ENCODE data around the gene SUV39H2.

DNA sequence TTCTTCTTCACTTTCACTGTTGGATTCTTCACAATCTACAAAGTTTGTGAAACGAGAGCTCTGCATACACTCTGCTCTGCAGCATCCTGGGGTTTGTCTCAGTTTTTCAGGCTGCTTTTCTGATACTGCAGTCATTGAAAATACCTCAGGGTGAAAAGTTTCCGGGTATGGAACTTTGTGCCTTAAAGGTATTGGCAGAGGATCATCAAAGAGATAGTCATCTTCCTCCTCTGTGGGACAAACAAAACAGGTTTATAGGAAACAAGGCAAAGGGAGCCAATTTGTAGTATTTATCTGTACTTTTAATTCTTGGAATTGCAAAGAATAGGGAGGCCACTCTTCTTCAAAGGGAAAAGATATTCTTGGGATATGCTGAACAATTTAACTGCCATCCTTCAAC lies 30.4 kb downstream of the SUV39H2 start:
- TF ChIP-seq EZH2phosphoT487 (IDR thresholded peaks at IDR 0.05; ENCODE audit: borderline replicate concordance, low read length), result no peak
- TF ChIP-seq, protein P1, sequence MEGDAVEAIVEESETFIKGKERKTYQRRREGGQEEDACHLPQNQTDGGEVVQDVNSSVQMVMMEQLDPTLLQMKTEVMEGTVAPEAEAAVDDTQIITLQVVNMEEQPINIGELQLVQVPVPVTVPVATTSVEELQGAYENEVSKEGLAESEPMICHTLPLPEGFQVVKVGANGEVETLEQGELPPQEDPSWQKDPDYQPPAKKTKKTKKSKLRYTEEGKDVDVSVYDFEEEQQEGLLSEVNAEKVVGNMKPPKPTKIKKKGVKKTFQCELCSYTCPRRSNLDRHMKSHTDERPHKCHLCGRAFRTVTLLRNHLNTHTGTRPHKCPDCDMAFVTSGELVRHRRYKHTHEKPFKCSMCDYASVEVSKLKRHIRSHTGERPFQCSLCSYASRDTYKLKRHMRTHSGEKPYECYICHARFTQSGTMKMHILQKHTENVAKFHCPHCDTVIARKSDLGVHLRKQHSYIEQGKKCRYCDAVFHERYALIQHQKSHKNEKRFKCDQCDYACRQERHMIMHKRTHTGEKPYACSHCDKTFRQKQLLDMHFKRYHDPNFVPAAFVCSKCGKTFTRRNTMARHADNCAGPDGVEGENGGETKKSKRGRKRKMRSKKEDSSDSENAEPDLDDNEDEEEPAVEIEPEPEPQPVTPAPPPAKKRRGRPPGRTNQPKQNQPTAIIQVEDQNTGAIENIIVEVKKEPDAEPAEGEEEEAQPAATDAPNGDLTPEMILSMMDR (conservative IDR thresholded peaks at IDR 0.05; ENCODE audit: low read depth, low read length), result no peak
- no peak for TF ChIP-seq EZH2 (IDR thresholded peaks at IDR 0.05; ENCODE audit: low read length, unreplicated experiment)

All from PC-3 (cell line).